ENCODE measurements around the gene KRT15. TPM values are rescaled to one million over a fixed set of nuclear protein-coding genes. Genes with fewer than 3 reads are reported as not detected.
A peak's percentile ranks its signal among the peaks of the same experiment; 100 is the strongest.

The KRT15 gene
- total RNA-seq, 2 donors from 2014 or later = 5.8 to 20.0 TPM

DNA sequence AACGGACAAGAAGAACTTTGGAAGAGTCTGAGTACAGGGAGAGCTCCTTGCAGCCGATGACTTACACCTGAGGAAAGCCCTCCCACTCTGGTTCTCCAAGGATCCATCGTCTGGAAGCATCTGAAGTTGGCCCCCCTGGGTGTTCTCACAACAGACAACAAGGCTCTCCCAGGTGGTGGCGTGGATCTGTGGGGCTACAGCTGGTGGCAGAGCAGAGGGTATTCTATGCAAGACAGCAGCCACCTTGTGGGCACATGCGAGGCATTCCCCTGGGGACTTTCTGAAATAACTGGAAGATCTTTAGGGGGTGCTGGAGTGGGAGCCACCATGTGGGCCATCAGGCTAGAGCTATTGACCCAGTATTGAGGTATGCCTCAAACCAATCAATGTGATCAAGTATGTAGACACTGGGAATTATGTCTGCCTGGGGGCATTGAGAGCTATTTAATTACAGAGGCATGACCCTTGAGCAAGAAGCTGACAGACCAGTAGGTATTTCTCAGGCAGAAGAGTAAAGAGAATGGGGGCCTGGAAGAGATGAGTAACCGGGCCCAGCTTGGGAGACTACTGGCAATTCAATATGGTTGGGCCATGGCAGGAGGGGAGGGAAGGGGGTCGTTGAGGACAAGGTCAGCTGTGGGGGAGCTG is 16.3 kb upstream of the KRT15 start:
- no peak for DNase-seq
- TF ChIP-seq, protein P1, sequence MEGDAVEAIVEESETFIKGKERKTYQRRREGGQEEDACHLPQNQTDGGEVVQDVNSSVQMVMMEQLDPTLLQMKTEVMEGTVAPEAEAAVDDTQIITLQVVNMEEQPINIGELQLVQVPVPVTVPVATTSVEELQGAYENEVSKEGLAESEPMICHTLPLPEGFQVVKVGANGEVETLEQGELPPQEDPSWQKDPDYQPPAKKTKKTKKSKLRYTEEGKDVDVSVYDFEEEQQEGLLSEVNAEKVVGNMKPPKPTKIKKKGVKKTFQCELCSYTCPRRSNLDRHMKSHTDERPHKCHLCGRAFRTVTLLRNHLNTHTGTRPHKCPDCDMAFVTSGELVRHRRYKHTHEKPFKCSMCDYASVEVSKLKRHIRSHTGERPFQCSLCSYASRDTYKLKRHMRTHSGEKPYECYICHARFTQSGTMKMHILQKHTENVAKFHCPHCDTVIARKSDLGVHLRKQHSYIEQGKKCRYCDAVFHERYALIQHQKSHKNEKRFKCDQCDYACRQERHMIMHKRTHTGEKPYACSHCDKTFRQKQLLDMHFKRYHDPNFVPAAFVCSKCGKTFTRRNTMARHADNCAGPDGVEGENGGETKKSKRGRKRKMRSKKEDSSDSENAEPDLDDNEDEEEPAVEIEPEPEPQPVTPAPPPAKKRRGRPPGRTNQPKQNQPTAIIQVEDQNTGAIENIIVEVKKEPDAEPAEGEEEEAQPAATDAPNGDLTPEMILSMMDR (IDR thresholded peaks at IDR 0.05) = no peak
- Histone ChIP-seq H3K4me1 (peaks cover 4% of the 10 kb centered on the region), H3K36me3 (no peaks in the 10 kb centered on the region), H3K27ac (no peak overlapping the region), H3K9ac (ENCODE audit: low read depth in 2 of 2, low read length in 2 of 2) (no peak overlapping the region), H3K4me3 (no peak overlapping the region), H3K27me3 (no peaks in the 10 kb centered on the region), H3K9me3 (no peaks in the 10 kb centered on the region)
- intact Hi-C loops (cut with DNase I) = no loop called here

DNA sequence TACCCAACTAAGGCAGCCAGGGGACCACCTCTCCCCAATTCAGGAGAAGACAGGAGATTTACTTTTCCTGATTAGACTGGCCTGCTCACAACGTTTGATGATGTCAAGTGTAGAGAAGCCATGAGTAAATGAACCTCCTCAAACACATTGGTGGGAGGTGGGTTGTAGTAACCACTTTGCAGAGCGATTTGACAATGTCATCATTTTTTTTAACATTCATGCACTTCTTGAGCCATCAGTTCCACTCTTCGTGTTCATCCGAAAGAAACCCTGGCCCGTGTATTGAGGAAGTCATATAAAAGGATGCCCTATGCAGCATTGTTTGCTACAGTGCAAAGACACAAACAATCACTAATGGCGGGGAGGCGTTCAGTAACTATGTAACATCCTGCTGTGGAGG is 14.9 kb upstream of the KRT15 start:
- Histone ChIP-seq H3K27ac (no peak overlapping the region), H3K27me3 (peaks cover under 1% of the 10 kb centered on the region), H3K4me1 (peaks cover 4% of the 10 kb centered on the region), H3K36me3 (no peaks in the 10 kb centered on the region), H3K4me3 (no peak overlapping the region), H3K9ac (ENCODE audit: low read depth in 2 of 2, low read length in 2 of 2) (no peak overlapping the region), H3K9me3 (no peaks in the 10 kb centered on the region)
- DNase-seq = no peak
- intact Hi-C loops (cut with DNase I) = no loop called here
- TF ChIP-seq, protein P1 (IDR thresholded peaks at IDR 0.05) = no peak

DNA sequence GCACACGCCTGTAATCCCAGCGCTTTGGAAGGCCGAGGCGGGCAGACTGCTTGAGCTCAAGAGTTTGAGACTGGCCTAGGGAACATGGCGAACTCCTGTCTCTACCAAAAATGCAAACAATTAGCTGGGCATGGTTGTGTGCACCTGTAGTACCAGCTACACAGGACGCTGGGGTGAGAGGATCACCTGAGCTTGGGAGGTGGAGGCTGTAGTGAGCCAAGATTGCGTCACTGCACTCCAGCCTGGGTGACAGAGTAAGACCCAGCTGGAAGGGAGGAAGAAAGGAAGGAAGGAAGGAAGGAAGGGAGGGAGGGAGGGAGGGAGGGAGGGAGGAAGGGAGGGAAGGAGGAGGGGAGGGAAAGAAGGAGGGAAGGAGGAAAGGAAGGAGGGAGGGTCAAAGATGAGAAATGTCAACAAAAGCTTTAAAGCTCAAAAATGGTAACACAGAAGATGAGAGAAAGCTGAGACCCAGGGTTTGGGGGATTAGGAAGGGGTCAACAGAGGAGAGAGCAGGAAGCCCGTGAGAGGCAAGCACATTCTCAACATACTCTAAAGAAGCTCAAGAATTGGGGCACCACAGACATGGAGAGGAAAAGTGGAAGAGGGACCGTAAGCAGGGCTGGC is 14.4 kb upstream of the KRT15 start:
- no peak overlapping the region for H3K27ac ChIP-seq

DNA sequence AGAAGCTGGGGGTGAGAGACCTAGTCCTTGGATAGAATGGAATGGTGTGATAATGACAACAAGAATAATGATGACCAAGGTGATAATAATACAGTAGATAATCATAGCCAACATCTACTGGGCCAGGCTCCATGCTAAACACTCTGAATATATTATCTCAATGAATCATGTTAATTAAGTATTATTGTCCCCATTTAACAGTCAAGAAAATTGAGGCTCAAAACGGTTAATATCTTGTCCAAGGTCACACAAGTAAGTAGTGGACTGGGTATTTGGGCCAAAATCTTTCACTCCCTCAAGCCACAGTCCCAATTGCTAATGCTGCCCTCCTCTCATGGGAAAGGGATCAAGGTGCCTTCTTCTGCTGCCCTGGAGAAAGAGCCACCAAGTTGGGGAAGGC is 13.3 kb upstream of the KRT15 start:
- no peak overlapping the region for H3K4me3 ChIP-seq
- intact Hi-C loops (cut with DNase I) = no loop called here
- H3K9ac ChIP-seq (ENCODE audit: low read depth in 2 of 2, low read length in 2 of 2) = no peak overlapping the region
- peaks cover 15% of the 10 kb centered on the region for H3K27me3 ChIP-seq
- no peak for DNase-seq
- H3K36me3 ChIP-seq = no peaks in the 10 kb centered on the region
- TF ChIP-seq, protein P1 (IDR thresholded peaks at IDR 0.05) = no peak
- H3K9me3 ChIP-seq = no peaks in the 10 kb centered on the region
- H3K4me1 ChIP-seq = peaks cover 4% of the 10 kb centered on the region
- no peak overlapping the region for H3K27ac ChIP-seq

More for the DNA sequence above, 14.4 kb upstream of the KRT15 start:
- no peak overlapping the region for H3K4me3 ChIP-seq
- no peak overlapping the region for H3K9ac ChIP-seq (ENCODE audit: low read depth in 2 of 2, low read length in 2 of 2)
- H3K27me3 ChIP-seq = peaks cover 6% of the 10 kb centered on the region
- no peaks in the 10 kb centered on the region for H3K36me3 ChIP-seq
- TF ChIP-seq, protein P1 (IDR thresholded peaks at IDR 0.05) = no peak
- peaks cover 4% of the 10 kb centered on the region for H3K4me1 ChIP-seq
- H3K9me3 ChIP-seq = no peaks in the 10 kb centered on the region
- DNase-seq = no peak
- intact Hi-C loops (cut with DNase I) = no loop called here

DNA sequence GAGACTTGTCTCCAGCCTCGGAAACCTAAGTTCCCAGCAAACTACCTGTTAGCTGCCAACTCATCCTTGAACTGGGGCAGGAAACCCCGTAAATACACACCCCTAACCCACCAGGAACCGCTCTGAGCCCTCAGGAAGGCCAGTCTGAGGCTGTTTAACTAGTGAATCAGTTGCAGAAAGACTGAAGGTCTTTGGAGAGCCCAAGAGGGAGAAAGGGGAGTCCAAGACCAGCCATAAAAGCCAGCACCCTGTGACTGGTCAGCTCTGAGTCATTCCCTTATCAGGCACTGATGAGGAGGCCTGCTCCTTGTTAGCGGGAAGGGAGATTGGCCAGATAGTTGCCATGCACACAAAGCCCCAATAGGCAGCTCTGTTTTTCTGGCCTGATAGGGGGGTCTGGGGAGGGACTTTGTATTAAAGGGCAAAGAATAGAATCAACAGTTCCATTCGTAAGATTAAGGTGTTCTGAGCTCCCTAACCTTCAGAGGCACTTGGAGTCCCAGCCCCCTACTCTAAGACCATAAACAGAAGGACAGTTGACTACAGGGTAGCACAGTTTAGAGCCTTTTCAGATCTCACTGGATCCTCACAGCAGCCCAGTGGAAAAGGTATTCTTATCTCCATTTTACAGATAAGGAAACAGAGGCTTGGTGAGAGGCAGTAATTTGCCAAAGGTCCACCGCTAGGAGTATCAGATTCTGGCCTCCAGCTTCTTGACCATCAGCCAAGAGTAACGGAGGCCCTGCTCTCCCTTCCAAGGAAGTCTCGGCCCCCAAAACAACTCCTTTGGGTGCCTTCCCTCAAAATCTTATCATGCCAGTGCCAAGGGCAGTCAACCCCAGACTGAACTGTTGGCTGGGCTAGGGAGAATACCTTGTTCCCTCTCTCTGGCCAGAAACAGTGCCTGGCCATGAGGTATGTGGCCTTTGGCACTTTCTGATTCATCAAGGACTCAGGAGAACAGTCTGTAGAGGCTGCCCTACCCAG is 11.7 kb upstream of the KRT15 start:
- peaks cover 15% of the 10 kb centered on the region for H3K27me3 ChIP-seq

More for the DNA sequence above, 11.7 kb upstream of the KRT15 start:
- intact Hi-C loops (cut with DNase I) = no loop called here
- H3K27ac ChIP-seq = peak overlapping the region; percentile 88
- peak overlapping the region in 1 of 2 donors; percentile 92 for H3K9ac ChIP-seq (ENCODE audit: low read depth in 2 of 2, low read length in 2 of 2)
- no peaks in the 10 kb centered on the region for H3K4me1 ChIP-seq
- H3K4me3 ChIP-seq = no peak overlapping the region
- TF ChIP-seq, protein P1 (IDR thresholded peaks at IDR 0.05) = no peak
- H3K36me3 ChIP-seq = no peaks in the 10 kb centered on the region
- peak; percentile 65 for DNase-seq
- H3K9me3 ChIP-seq = no peaks in the 10 kb centered on the region

All from colonic mucosa (tissue), 4 donors.